HFFc6 (cell line): ENCODE results near the gene GLIS2. TPM values are rescaled to one million over a fixed set of nuclear protein-coding genes. Genes with fewer than 3 reads are reported as not detected.
"Not testable (repeated sequence)": the region's sequence is repeated elsewhere in the genome, so short reads cannot be mapped to it uniquely, and the experiment has no call there.

Experiments used
- DNase-seq: peaks from one replicate; pipeline ENCODE4 v3.0.0-alpha.2; 2018
- H3K27ac Mint-ChIP-seq: 2 replicates; pipeline ENCODE4 v1.8.0; 2020; ENCODE audit warnings: mild to moderate bottlenecking, mixed read lengths
- H3K27me3 Mint-ChIP-seq: 2 replicates; pipeline ENCODE4 v1.8.0; 2021; ENCODE audit warnings: mild to moderate bottlenecking, moderate library complexity, mixed read lengths; ENCODE audit not compliant: insufficient read depth
- H3K36me3 Mint-ChIP-seq: 2 replicates; pipeline ENCODE4 v1.8.0; 2021; ENCODE audit warnings: low read depth, mixed read lengths
- H3K4me1 Mint-ChIP-seq: 2 replicates; pipeline ENCODE4 v1.8.0; 2020; ENCODE audit warnings: low read depth, mixed read lengths
- H3K4me3 Mint-ChIP-seq: 2 replicates; pipeline ENCODE4 v1.8.0; 2020; ENCODE audit warnings: mild to moderate bottlenecking, moderate library complexity, mixed read lengths
- H3K9me3 Mint-ChIP-seq: 2 replicates; pipeline ENCODE4 v1.8.0; 2020; ENCODE audit warnings: mild to moderate bottlenecking, mixed read lengths
- total RNA-seq, 6 experiments: library from RNA; stranded (reverse); fragmentation: NEBNext Ultra II Directional; extraction: Animal tissue kit (Norgen Biotek cat#: 25700); gene quantifications; 2 replicates in 1 of 6; 3 replicates in 5 of 6; pipeline ENCODE4 v1.2.3, GENCODE V29; 2021
- TF ChIP-seq, protein P1 (sequence below): fragments of 200-600 bp; sonication (generic); IDR thresholded peaks from 2 replicates; pipeline ENCODE4 v1.5.0; 2021; ENCODE audit warnings: antibody characterized with exemption, mild to moderate bottlenecking

GLIS2 gene
- total RNA-seq, 6 experiments from 2014 or later: 21.9 to 26.0 (median 23.5) TPM

DNA sequence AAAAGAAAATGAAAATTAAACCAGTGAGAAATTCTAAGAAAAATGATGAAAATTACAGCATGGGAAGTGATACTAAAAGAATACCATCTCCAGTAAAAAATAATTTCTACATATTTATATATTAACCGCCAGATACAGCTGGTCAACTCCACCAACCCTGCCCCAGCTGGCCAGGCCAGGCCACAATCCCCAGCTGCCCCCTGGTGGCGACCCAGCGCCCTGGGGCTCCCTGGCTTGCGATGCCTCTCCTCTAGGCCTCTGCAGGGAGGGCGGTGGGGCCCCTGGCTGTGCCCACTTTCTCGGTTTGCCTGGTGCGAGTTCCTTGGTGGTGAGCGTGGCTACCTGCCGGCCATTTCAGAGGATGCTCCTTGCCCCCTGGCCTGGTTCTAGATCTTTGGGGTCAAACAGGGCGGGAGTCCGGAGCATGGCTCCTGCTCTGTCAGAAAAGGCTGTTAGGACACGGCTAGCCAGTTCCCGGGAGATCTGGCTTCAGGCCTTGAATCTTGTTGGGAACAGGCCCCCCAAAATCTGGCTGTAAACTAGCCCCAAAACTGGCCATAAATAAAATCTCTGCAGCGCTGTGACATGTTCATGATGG is 14.5 kb downstream of the GLIS2 start:
- H3K4me3 Mint-ChIP-seq: no peak overlapping the region
- no peaks in the 10 kb centered on the region for H3K9me3 Mint-ChIP-seq
- no peaks in the 10 kb centered on the region for H3K36me3 Mint-ChIP-seq
- no peak overlapping the region for H3K27ac Mint-ChIP-seq
- TF ChIP-seq, protein P1, sequence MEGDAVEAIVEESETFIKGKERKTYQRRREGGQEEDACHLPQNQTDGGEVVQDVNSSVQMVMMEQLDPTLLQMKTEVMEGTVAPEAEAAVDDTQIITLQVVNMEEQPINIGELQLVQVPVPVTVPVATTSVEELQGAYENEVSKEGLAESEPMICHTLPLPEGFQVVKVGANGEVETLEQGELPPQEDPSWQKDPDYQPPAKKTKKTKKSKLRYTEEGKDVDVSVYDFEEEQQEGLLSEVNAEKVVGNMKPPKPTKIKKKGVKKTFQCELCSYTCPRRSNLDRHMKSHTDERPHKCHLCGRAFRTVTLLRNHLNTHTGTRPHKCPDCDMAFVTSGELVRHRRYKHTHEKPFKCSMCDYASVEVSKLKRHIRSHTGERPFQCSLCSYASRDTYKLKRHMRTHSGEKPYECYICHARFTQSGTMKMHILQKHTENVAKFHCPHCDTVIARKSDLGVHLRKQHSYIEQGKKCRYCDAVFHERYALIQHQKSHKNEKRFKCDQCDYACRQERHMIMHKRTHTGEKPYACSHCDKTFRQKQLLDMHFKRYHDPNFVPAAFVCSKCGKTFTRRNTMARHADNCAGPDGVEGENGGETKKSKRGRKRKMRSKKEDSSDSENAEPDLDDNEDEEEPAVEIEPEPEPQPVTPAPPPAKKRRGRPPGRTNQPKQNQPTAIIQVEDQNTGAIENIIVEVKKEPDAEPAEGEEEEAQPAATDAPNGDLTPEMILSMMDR: peak; percentile 98
- DNase-seq: peak; percentile 60
- peaks cover 24% of the 10 kb centered on the region for H3K4me1 Mint-ChIP-seq
- H3K27me3 Mint-ChIP-seq: no peaks in the 10 kb centered on the region; the same call in 1 of the 2 replicates

DNA sequence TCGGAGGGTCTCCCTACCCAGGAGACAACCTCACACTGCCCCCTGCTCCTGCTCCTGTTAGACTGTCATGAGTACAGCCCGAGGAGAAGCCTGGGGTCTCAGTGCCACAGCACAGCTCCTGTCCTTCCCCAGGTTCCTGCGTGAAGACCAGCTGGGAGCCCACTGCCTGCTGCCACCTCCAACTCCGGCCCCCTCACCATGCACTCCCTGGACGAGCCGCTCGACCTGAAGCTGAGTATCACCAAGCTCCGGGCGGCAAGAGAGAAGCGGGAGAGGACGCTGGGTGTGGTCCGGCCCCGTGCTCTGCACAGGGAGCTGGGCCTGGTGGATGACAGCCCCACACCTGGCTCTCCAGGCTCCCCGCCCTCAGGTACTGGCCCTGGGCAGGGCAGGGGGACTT is 16.2 kb downstream of the GLIS2 start:
- Mint-ChIP-seq H3K27me3 (no peaks in the 10 kb centered on the region; the same call in 1 of the 2 replicates), H3K36me3 (peaks cover 5% of the 10 kb centered on the region; the same call in 1 of the 2 replicates), H3K4me3 (no peak overlapping the region), H3K9me3 (no peaks in the 10 kb centered on the region), H3K4me1 (peaks cover 20% of the 10 kb centered on the region), H3K27ac (no peak overlapping the region)
- TF ChIP-seq, protein P1: no peak
- no peak for DNase-seq

DNA sequence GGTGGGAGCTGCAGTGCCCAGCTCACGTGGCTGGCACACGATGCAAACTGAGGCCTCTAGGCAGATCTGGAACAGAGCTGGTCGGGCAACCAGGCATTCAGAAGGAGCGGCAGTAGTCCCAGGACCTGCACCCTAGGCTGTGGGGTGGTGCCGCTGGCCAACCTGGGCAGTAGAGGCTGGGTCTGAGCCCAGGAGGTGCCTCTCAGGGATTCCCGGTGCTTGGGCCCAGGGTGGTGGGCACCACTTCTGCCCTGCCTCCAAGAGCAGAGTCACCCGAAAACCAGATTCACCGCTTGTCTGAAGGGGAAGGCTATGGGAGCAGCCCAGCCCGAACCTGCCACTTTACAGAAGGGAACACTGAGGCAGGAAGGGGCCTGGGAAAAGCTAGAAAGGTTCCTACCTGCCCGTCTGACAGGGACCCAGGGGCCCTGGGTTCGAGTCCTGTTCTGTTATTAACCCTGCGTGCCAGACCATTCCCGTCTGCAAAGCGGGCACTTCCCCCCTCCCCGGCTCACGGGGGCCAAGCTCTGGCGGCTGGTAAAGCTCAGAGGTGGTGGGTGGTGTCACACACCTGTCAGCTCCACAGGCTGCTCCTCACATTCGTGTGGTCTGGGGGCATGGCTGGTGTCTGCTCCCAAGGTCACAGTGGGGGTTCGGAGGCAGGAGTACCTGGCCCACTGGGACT is 16.9 kb downstream of the GLIS2 start:
- no peak overlapping the region for H3K27ac Mint-ChIP-seq
- TF ChIP-seq, protein P1: no peak

DNA sequence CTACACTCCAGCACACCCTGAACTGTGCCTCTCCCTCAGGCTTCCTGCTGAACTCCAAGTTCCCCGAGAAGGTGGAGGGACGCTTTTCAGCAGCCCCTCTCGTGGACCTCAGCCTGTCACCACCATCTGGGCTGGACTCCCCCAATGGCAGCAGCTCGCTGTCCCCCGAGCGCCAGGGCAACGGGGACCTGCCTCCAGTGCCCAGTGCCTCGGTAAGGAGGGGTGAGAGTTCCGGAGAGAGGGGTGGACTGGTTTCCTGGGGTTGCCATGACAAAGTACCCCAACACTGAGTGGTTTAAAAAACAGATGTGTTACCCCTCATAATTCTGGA is 17.4 kb downstream of the GLIS2 start:
- no peaks in the 10 kb centered on the region; the same call in 1 of the 2 replicates for H3K27me3 Mint-ChIP-seq
- peaks cover 5% of the 10 kb centered on the region; the same call in 1 of the 2 replicates for H3K36me3 Mint-ChIP-seq
- peaks cover 18% of the 10 kb centered on the region for H3K4me1 Mint-ChIP-seq
- TF ChIP-seq, protein P1: no peak
- 0 out of 2 replicates have a peak overlapping the region, but pooled peaks have one; percentile 13 for H3K27ac Mint-ChIP-seq
- no peaks in the 10 kb centered on the region for H3K9me3 Mint-ChIP-seq
- H3K4me3 Mint-ChIP-seq: no peak overlapping the region
- DNase-seq: no peak

More for the DNA sequence above, 16.9 kb downstream of the GLIS2 start:
- Mint-ChIP-seq H3K27me3 (no peaks in the 10 kb centered on the region; the same call in 1 of the 2 replicates), H3K9me3 (no peaks in the 10 kb centered on the region), H3K36me3 (peaks cover 5% of the 10 kb centered on the region; the same call in 1 of the 2 replicates), H3K4me1 (peaks cover 20% of the 10 kb centered on the region), H3K4me3 (no peak overlapping the region)
- no peak for DNase-seq

DNA sequence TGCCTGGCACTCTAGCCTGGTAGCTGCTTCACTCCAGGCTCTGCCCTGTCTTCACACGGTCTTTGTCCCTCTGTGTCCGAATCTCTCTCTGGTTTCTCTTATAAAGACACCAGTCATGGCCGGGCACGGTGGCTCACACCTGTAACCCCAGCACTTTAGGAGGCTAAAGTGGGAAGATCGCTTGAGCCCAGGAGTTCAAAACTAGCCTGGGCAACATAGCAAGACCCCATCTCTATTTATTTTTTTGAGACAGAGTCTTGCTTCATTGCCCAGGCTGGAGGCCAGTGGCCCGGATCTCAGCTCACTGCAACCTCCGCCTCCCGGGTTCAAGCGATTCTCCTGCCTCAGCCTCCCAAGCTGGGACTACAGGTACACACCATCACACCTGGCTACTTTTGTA is 17.8 kb downstream of the GLIS2 start:
- H3K9me3 Mint-ChIP-seq, H3K4me3 Mint-ChIP-seq, H3K36me3 Mint-ChIP-seq, DNase-seq, H3K27me3 Mint-ChIP-seq: not testable (repeated sequence)
- 0 out of 2 replicates have a peak overlapping the region, but pooled peaks have one; percentile 13 for H3K27ac Mint-ChIP-seq
- peaks cover 13% of the 10 kb centered on the region for H3K4me1 Mint-ChIP-seq
